Uterus (tissue), 2 donors: ENCODE data around the gene PPAN.

ENCODE experiments used
- POLR2A ChIP-seq, 2 donors: fragments of 450-650 bp; IDR thresholded peaks; one replicate each; pipeline ENCODE4 v1.6.1; 2016; ENCODE audit warnings: antibody characterized with exemption in 2 of 2, mild to moderate bottlenecking in 1 of 2, moderate library complexity in 1 of 2
- TF ChIP-seq, protein P1 (sequence below), 4 experiments: fragments of 200-600 bp in 2 of 4; fragments of 450-650 bp in 2 of 4; sonication (generic) in 2 of 4; IDR thresholded peaks; one replicate each; pipeline ENCODE4 v1.5.1; 2016 to 2019; ENCODE audit warnings: antibody characterized with exemption in 4 of 4, mild to moderate bottlenecking in 2 of 4, moderate library complexity in 1 of 4

DNA sequence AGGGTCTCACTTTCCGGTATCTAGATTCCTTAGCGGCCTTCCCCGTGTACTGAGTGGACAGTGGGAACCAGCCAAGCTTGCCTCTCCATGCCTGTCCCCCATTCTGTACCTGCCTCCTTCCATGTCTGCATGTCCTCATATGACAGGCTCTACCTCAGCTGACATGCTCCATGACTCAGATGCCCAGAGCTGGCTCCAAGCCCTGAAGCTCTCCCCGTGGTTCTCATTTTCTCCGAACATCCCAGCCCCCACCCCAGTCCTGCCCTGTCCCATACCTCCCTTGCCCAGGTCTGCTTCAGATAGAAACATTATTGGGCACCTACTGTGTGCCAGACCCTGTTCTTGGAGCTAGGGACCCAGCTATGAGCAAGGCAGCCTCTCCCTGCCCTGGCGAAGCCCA, 37.1 kb upstream of the PPAN start:
- TF ChIP-seq POLR2A (IDR thresholded peaks at IDR 0.05) = no peak
- TF ChIP-seq, protein P1, sequence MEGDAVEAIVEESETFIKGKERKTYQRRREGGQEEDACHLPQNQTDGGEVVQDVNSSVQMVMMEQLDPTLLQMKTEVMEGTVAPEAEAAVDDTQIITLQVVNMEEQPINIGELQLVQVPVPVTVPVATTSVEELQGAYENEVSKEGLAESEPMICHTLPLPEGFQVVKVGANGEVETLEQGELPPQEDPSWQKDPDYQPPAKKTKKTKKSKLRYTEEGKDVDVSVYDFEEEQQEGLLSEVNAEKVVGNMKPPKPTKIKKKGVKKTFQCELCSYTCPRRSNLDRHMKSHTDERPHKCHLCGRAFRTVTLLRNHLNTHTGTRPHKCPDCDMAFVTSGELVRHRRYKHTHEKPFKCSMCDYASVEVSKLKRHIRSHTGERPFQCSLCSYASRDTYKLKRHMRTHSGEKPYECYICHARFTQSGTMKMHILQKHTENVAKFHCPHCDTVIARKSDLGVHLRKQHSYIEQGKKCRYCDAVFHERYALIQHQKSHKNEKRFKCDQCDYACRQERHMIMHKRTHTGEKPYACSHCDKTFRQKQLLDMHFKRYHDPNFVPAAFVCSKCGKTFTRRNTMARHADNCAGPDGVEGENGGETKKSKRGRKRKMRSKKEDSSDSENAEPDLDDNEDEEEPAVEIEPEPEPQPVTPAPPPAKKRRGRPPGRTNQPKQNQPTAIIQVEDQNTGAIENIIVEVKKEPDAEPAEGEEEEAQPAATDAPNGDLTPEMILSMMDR (IDR thresholded peaks at IDR 0.05) = no peak
